ENCODE results near the gene SLC24A1. TPM values are rescaled to one million over a fixed set of nuclear protein-coding genes. Genes with fewer than 3 reads are reported as not detected.

The SLC24A1 gene
- 4.8 and 5.0 TPM in 2 replicates for total RNA-seq

GRCh38 chr15:65621638-65622037, at the start of gene SLC24A1:
TSS of gene SLC24A1 (plus strand) at chr15:65621938. CDS start at chr15:65624081, 2,143 bp downstream.

GRCh38 chr15:65610871-65611718, 10.6 kb upstream of the SLC24A1 start, which contains the start of gene INTS14:
TSS of gene INTS14 (minus strand) at chr15:65611131. CDS start at chr15:65607380, 3,751 bp downstream.

Other genes starting within 250 kb of the SLC24A1 start
- not detected in 2 replicates for gene IGDCC3, start 243.9 kb upstream of the SLC24A1 start, total RNA-seq
- gene IGDCC4, start 199.0 kb upstream of the SLC24A1 start, total RNA-seq = 0.53 and 0.65 TPM in 2 replicates
- 46.2 and 51.0 TPM in 2 replicates for gene DPP8, start 104.2 kb upstream of the SLC24A1 start, total RNA-seq
- 94.3 and 94.8 TPM in 2 replicates for gene HACD3, start 91.5 kb upstream of the SLC24A1 start, total RNA-seq
- gene INTS14, start 10.8 kb upstream of the SLC24A1 start, total RNA-seq = 24.4 and 25.7 TPM in 2 replicates
- 20.0 and 25.7 TPM in 2 replicates for gene DENND4A, start 170.4 kb downstream of the SLC24A1 start, total RNA-seq
- gene RAB11A, start 247.6 kb downstream of the SLC24A1 start, total RNA-seq = 201 and 242 TPM in 2 replicates